Smooth muscle cell (in vitro differentiated cells): Measurements from ENCODE around the gene GRIK4. TPM values are rescaled to one million over a fixed set of nuclear protein-coding genes. Genes with fewer than 3 reads are reported as not detected.

Experiments
- DNase-seq: peaks from one replicate; lab custom pipeline; 2025; ENCODE audit not compliant: unreplicated experiment; lab: John Stamatoyannopoulos, UW
- H2AFZ ChIP-seq: fragments of 200-600 bp; sonication (generic); 2 replicates; pipeline ENCODE4 v1.6.0; 2016; ENCODE audit warnings: antibody characterized with exemption, low read depth, mild to moderate bottlenecking
- H3F3A ChIP-seq: fragments of 200-600 bp; sonication (generic); 2 replicates; pipeline ENCODE4 v1.6.0; 2017; ENCODE audit warnings: antibody characterized with exemption, low read depth
- H3K27ac ChIP-seq: fragments of 200-600 bp; sonication (generic); 2 replicates; pipeline ENCODE4 v1.5.1; 2016; ENCODE audit warnings: low read depth, mild to moderate bottlenecking
- H3K27me3 ChIP-seq: fragments of 200-600 bp; sonication (generic); 2 replicates; pipeline ENCODE4 v1.6.1; 2016; ENCODE audit warnings: low read depth, mild to moderate bottlenecking
- H3K36me3 ChIP-seq: fragments of 200-600 bp; sonication (generic); 2 replicates; pipeline ENCODE4 v1.5.1; 2016; ENCODE audit warnings: low read depth
- H3K4me1 ChIP-seq: fragments of 200-600 bp; sonication (generic); 2 replicates; pipeline ENCODE4 v1.5.1; 2016; ENCODE audit warnings: low read depth
- H3K4me2 ChIP-seq: fragments of 200-600 bp; sonication (generic); 2 replicates; pipeline ENCODE4 v1.6.0; 2016; ENCODE audit warnings: mild to moderate bottlenecking
- H3K4me3 ChIP-seq: fragments of 200-600 bp; sonication (generic); 2 replicates; pipeline ENCODE4 v1.5.1; 2016; ENCODE audit warnings: mild to moderate bottlenecking
- H3K79me2 ChIP-seq: fragments of 200-600 bp; sonication (generic); 2 replicates; pipeline ENCODE4 v1.6.0; 2016; ENCODE audit warnings: low read depth, mild to moderate bottlenecking
- H3K9ac ChIP-seq: fragments of 200-600 bp; sonication (generic); 2 replicates; pipeline ENCODE4 v1.6.0; 2016; ENCODE audit warnings: low read depth
- H3K9me3 ChIP-seq: fragments of 200-600 bp; sonication (generic); replicated peaks from 2 replicates; pipeline ENCODE4 v1.5.1; 2016; ENCODE audit warnings: low read depth
- H4K20me1 ChIP-seq: fragments of 200-600 bp; sonication (generic); 2 replicates; pipeline ENCODE4 v1.6.0; 2016; ENCODE audit warnings: low read depth
- CTCF ChIP-seq: fragments of 200-600 bp; sonication (generic); IDR thresholded peaks from 2 replicates; pipeline ENCODE4 v1.5.1; 2017; ENCODE audit warnings: borderline replicate concordance, mild to moderate bottlenecking, antibody characterized with exemption; ENCODE audit not compliant: insufficient read depth, poor library complexity, severe bottlenecking
- WGBS: methylation state at CpG from one replicate; pipeline ENCODE4 v1.1.7; 2016; ENCODE audit warnings: low lambda C conversion rate; 5-methylcytosine and 5-hydroxymethylcytosine counted together
- polyA plus RNA-seq: library from polyadenylated mRNA; unstranded; fragments of >200 nt; fragmentation: Nextera tagmentation; extraction: Ambion mirVana; gene quantifications from 2 replicates; pipeline ENCODE4 v1.2.1, GENCODE V29; 2016
- total RNA-seq: library from RNA; depleted of rRNA; stranded (reverse); fragments of >200 nt; gene quantifications from 2 replicates; pipeline ENCODE4 v1.2.3, GENCODE V29; 2014

Gene GRIK4
- total and polyA plus RNA-seq, 2 experiments from 2014 or later, result not detected

GRCh38 chr11:120627327-120628163, 116.0 kb downstream of the GRIK4 start:
- Histone ChIP-seq H3K79me2 (no peaks in the 10 kb centered on the region), H3K4me1 (no peaks in the 10 kb centered on the region), H3K4me2 (no peak overlapping the region), H3K4me3 (no peak overlapping the region), H3K36me3 (no peaks in the 10 kb centered on the region), H4K20me1 (no peaks in the 10 kb centered on the region), H3F3A (no peaks in the 10 kb centered on the region), H3K9ac (no peak overlapping the region), H3K27me3 (peaks cover 12% of the 10 kb centered on the region), H3K27ac (no peak overlapping the region), H3K9me3 (no peaks in the 10 kb centered on the region), H2AFZ (no peak overlapping the region)
- WGBS, result 90% methylated on average over 7 of the region's 7 CpGs
- TF ChIP-seq CTCF, result no peak
- no peak for DNase-seq

GRCh38 chr11:120629407-120630080, 118.0 kb downstream of the GRIK4 start:
- Histone ChIP-seq H3K4me3 (no peak overlapping the region), H2AFZ (no peak overlapping the region), H3F3A (no peaks in the 10 kb centered on the region), H3K36me3 (no peaks in the 10 kb centered on the region), H4K20me1 (no peaks in the 10 kb centered on the region), H3K9me3 (no peaks in the 10 kb centered on the region), H3K9ac (no peak overlapping the region), H3K4me2 (no peak overlapping the region), H3K27ac (no peak overlapping the region), H3K4me1 (no peaks in the 10 kb centered on the region), H3K27me3 (peaks cover 12% of the 10 kb centered on the region), H3K79me2 (no peaks in the 10 kb centered on the region)
- TF ChIP-seq CTCF, result no peak
- WGBS, result 87% methylated on average over 13 of the region's 13 CpGs
- no peak for DNase-seq

GRCh38 chr11:120630122-120630521, 118.6 kb downstream of the GRIK4 start:
- Histone ChIP-seq H3K4me3 (no peak overlapping the region), H3K36me3 (no peaks in the 10 kb centered on the region), H3K27ac (no peak overlapping the region), H3K79me2 (no peaks in the 10 kb centered on the region), H4K20me1 (no peaks in the 10 kb centered on the region), H3K9me3 (no peaks in the 10 kb centered on the region), H2AFZ (no peak overlapping the region), H3F3A (no peaks in the 10 kb centered on the region), H3K27me3 (peaks cover 12% of the 10 kb centered on the region), H3K9ac (no peak overlapping the region), H3K4me1 (no peaks in the 10 kb centered on the region), H3K4me2 (no peak overlapping the region)
- DNase-seq, result no peak
- 88% methylated on average over 2 of the region's 2 CpGs for WGBS
- TF ChIP-seq CTCF, result no peak
